ENCODE measurements around the gene ERC2. TPM values are rescaled to one million over a fixed set of nuclear protein-coding genes. Genes with fewer than 3 reads are reported as not detected.
A peak's percentile ranks its signal among the peaks of the same experiment; 100 is the strongest.

ERC2 gene
- total RNA-seq, 1 donor from 2014 or later = 7.4 TPM

GRCh38 chr3:55719006-55719405 lies 749.3 kb downstream of the ERC2 start:
- peak overlapping the region; percentile 49 for H3K4me2 ChIP-seq (ENCODE audit: low read length)
- no peaks in the 10 kb centered on the region for H3K79me2 ChIP-seq (ENCODE audit: insufficient read depth, low read length)

GRCh38 chr3:55718521-55718921 lies 749.7 kb downstream of the ERC2 start:
- H3K36me3 Mint-ChIP-seq (ENCODE audit: low read depth, unreplicated experiment) = no peaks in the 10 kb centered on the region
- H3K9me3 ChIP-seq (ENCODE audit: insufficient read depth, low read depth, low read length) = no peaks in the 10 kb centered on the region
- peaks cover 13% of the 10 kb centered on the region for H3K4me1 ChIP-seq (ENCODE audit: insufficient read depth, low read length)
- DNase-seq (ENCODE audit: low read depth) (peak; percentile 66), FAIRE-seq (peak; percentile 55)
- no peaks in the 10 kb centered on the region for H3K9me3 Mint-ChIP-seq (ENCODE audit: unreplicated experiment)
- no peaks in the 10 kb centered on the region for H3K27me3 Mint-ChIP-seq (ENCODE audit: low read depth, unreplicated experiment)
- peak overlapping the region; percentile 49 for H3K4me2 ChIP-seq (ENCODE audit: low read length)
- no peak overlapping the region for H3K27ac ChIP-seq (ENCODE audit: low read depth, low read length)
- H3K36me3 ChIP-seq (ENCODE audit: insufficient read depth, low read length) = no peaks in the 10 kb centered on the region
- H2AFZ ChIP-seq (ENCODE audit: low read depth, low read length) = no peak overlapping the region
- TF ChIP-seq CTCF (IDR thresholded peaks at IDR 0.05; ENCODE audit: insufficient read depth, low read depth, low read length) = no peak
- no peak for TF ChIP-seq EZH2 (IDR thresholded peaks at IDR 0.05; ENCODE audit: insufficient read depth, low read length)
- no peak overlapping the region for H3K4me3 ChIP-seq (ENCODE audit: insufficient read depth, low read depth, low read length)
- no peaks in the 10 kb centered on the region for H3K27me3 ChIP-seq (ENCODE audit: insufficient read depth, low read length)
- H3K4me3 Mint-ChIP-seq (ENCODE audit: unreplicated experiment) = no peak overlapping the region
- no peaks in the 10 kb centered on the region for H3K79me2 ChIP-seq (ENCODE audit: insufficient read depth, low read length)
- H3K27ac Mint-ChIP-seq (ENCODE audit: unreplicated experiment) = no peak overlapping the region
- H4K20me1 ChIP-seq (ENCODE audit: insufficient read depth, low read length) = no peaks in the 10 kb centered on the region
- H3K4me1 Mint-ChIP-seq (ENCODE audit: low read depth, unreplicated experiment) = peaks cover 13% of the 10 kb centered on the region
- peak overlapping the region; percentile 14 for H3K9ac ChIP-seq (ENCODE audit: low read length)

More at GRCh38 chr3:55719006-55719405, 749.3 kb downstream of the ERC2 start:
- FAIRE-seq (peak; percentile 9), DNase-seq (ENCODE audit: low read depth) (no peak)
- Mint-ChIP-seq H3K27me3 (ENCODE audit: low read depth, unreplicated experiment) (no peaks in the 10 kb centered on the region), H3K36me3 (ENCODE audit: low read depth, unreplicated experiment) (no peaks in the 10 kb centered on the region), H3K27ac (ENCODE audit: unreplicated experiment) (peak overlapping the region; percentile 37), H3K4me1 (ENCODE audit: low read depth, unreplicated experiment) (peaks cover 13% of the 10 kb centered on the region), H3K9me3 (ENCODE audit: unreplicated experiment) (no peaks in the 10 kb centered on the region), H3K4me3 (ENCODE audit: unreplicated experiment) (no peak overlapping the region)
- H3K4me3 ChIP-seq (ENCODE audit: insufficient read depth, low read depth, low read length) = no peak overlapping the region
- no peak overlapping the region for H2AFZ ChIP-seq (ENCODE audit: low read depth, low read length)
- no peaks in the 10 kb centered on the region for H3K36me3 ChIP-seq (ENCODE audit: insufficient read depth, low read length)
- TF ChIP-seq EZH2 (IDR thresholded peaks at IDR 0.05; ENCODE audit: insufficient read depth, low read length) (no peak), CTCF (IDR thresholded peaks at IDR 0.05; ENCODE audit: insufficient read depth, low read depth, low read length) (no peak)
- no peaks in the 10 kb centered on the region for H3K27me3 ChIP-seq (ENCODE audit: insufficient read depth, low read length)
- H3K27ac ChIP-seq (ENCODE audit: low read depth, low read length) = peak overlapping the region; percentile 9
- peak overlapping the region; percentile 14 for H3K9ac ChIP-seq (ENCODE audit: low read length)
- no peaks in the 10 kb centered on the region for H4K20me1 ChIP-seq (ENCODE audit: insufficient read depth, low read length)
- no peaks in the 10 kb centered on the region for H3K9me3 ChIP-seq (ENCODE audit: insufficient read depth, low read depth, low read length)
- peaks cover 13% of the 10 kb centered on the region for H3K4me1 ChIP-seq (ENCODE audit: insufficient read depth, low read length)

GRCh38 chr3:55718074-55718473 lies 750.2 kb downstream of the ERC2 start:
- TF ChIP-seq CTCF (IDR thresholded peaks at IDR 0.05; ENCODE audit: insufficient read depth, low read depth, low read length) (no peak), EZH2 (IDR thresholded peaks at IDR 0.05; ENCODE audit: insufficient read depth, low read length) (no peak)
- H2AFZ ChIP-seq (ENCODE audit: low read depth, low read length) = no peak overlapping the region
- no peaks in the 10 kb centered on the region for H3K79me2 ChIP-seq (ENCODE audit: insufficient read depth, low read length)
- H3K27ac ChIP-seq (ENCODE audit: low read depth, low read length) = no peak overlapping the region
- H3K9me3 ChIP-seq (ENCODE audit: insufficient read depth, low read depth, low read length) = no peaks in the 10 kb centered on the region
- no peak overlapping the region for H3K4me3 ChIP-seq (ENCODE audit: insufficient read depth, low read depth, low read length)
- FAIRE-seq (peak; percentile 29), DNase-seq (ENCODE audit: low read depth) (no peak)
- Mint-ChIP-seq H3K36me3 (ENCODE audit: low read depth, unreplicated experiment) (no peaks in the 10 kb centered on the region), H3K4me1 (ENCODE audit: low read depth, unreplicated experiment) (peaks cover 13% of the 10 kb centered on the region), H3K4me3 (ENCODE audit: unreplicated experiment) (no peak overlapping the region), H3K27ac (ENCODE audit: unreplicated experiment) (no peak overlapping the region), H3K9me3 (ENCODE audit: unreplicated experiment) (no peaks in the 10 kb centered on the region), H3K27me3 (ENCODE audit: low read depth, unreplicated experiment) (no peaks in the 10 kb centered on the region)
- peak overlapping the region; percentile 49 for H3K4me2 ChIP-seq (ENCODE audit: low read length)
- H3K36me3 ChIP-seq (ENCODE audit: insufficient read depth, low read length) = no peaks in the 10 kb centered on the region
- H4K20me1 ChIP-seq (ENCODE audit: insufficient read depth, low read length) = no peaks in the 10 kb centered on the region
- no peak overlapping the region for H3K9ac ChIP-seq (ENCODE audit: low read length)
- H3K4me1 ChIP-seq (ENCODE audit: insufficient read depth, low read length) = peaks cover 13% of the 10 kb centered on the region
- no peaks in the 10 kb centered on the region for H3K27me3 ChIP-seq (ENCODE audit: insufficient read depth, low read length)

All from astrocyte (in vitro differentiated cells and primary cell).